Measurements from ENCODE around the gene PRKAB2. TPM values are rescaled to one million over a fixed set of nuclear protein-coding genes. Genes with fewer than 3 reads are reported as not detected.
A peak's percentile ranks its signal among the peaks of the same experiment; 100 is the strongest.

PRKAB2 gene
- total and polyA plus RNA-seq, 2 of the 13 experiments (the other 11 are each of a cell fraction or from before 2014, with no cell fraction given), result 44.0 to 118 TPM

GRCh38 chr1:147172168-147173016 is at the start of gene PRKAB2 (continued):
- TF ChIP-seq ATF6 (CRISPR knock-in tag; conservative IDR thresholded peaks at IDR 0.05), result no peak
- no peak for TF ChIP-seq EEA1 (CRISPR knock-in tag; IDR thresholded peaks at IDR 0.05; ENCODE audit: borderline replicate concordance)
- no peak for TF ChIP-seq HNRNPK (IDR thresholded peaks at IDR 0.05; ENCODE audit: low read depth, low read length, poor library complexity, severe bottlenecking)
- TF ChIP-seq MAFF (IDR thresholded peaks at IDR 0.05; ENCODE audit: low read depth, low read length), result no peak
- peak; percentile 54 for TF ChIP-seq U2AF1 (optimal IDR thresholded peaks at IDR 0.05; ENCODE audit: low read depth, low read length)
- peak; percentile 32 for TF ChIP-seq BCL6 (CRISPR knock-in tag; IDR thresholded peaks at IDR 0.05)
- TF ChIP-seq ARHGAP35 (CRISPR knock-in tag; IDR thresholded peaks at IDR 0.05; ENCODE audit: borderline replicate concordance), result no peak
- no peak for TF ChIP-seq ETS1 (CRISPR knock-in tag; IDR thresholded peaks at IDR 0.05)
- no peak for TF ChIP-seq MBNL3 (CRISPR knock-in tag; conservative IDR thresholded peaks at IDR 0.05)
- no peak for TF ChIP-seq ZNF468 (CRISPR knock-in tag; IDR thresholded peaks at IDR 0.05)
- 0 out of 2 replicates have a peak, but pooled peaks have one; percentile 59 for TF ChIP-seq CC2D1A (CRISPR knock-in tag; IDR thresholded peaks at IDR 0.05)
- peak; percentile 68 for TF ChIP-seq FOXA3 (CRISPR knock-in tag; IDR thresholded peaks at IDR 0.05)
- TF ChIP-seq KAT8 (CRISPR knock-in tag; IDR thresholded peaks at IDR 0.05), result peak; percentile 90
- no peak for TF ChIP-seq ZNF878 (CRISPR knock-in tag; IDR thresholded peaks at IDR 0.05)
- no peak for TF ChIP-seq ONECUT2 (CRISPR knock-in tag; IDR thresholded peaks at IDR 0.05)
- TF ChIP-seq ZNF383 (CRISPR knock-in tag; IDR thresholded peaks at IDR 0.05; ENCODE audit: borderline replicate concordance), result 0 out of 2 replicates have a peak, but pooled peaks have one; percentile 23
- TF ChIP-seq AHDC1 (CRISPR knock-in tag; IDR thresholded peaks at IDR 0.05; ENCODE audit: borderline replicate concordance), result peak; percentile 60; the same call in 1 of the 2 replicates
- peak; percentile 97 for TF ChIP-seq HOXA3 (CRISPR knock-in tag; IDR thresholded peaks at IDR 0.05)
- no peak; the same call in 1 of the 2 replicates for TF ChIP-seq ZNF530 (CRISPR knock-in tag; IDR thresholded peaks at IDR 0.05; ENCODE audit: low read depth)
- peak; percentile 35; the same call in 1 of the 2 replicates for TF ChIP-seq MIER2 (CRISPR knock-in tag; IDR thresholded peaks at IDR 0.05)
- no peak; the same call in 1 of the 2 replicates for TF ChIP-seq DR1 (CRISPR knock-in tag; IDR thresholded peaks at IDR 0.05)
